K562 (cell line): Measurements from ENCODE around the gene TMEM63A. TPM values are rescaled to one million over a fixed set of nuclear protein-coding genes. Genes with fewer than 3 reads are reported as not detected.

Source experiments
- GABPB2 ChIP-seq: fragments of 250-450 bp; sonication (Bioruptor Pico); conservative IDR thresholded peaks from 2 replicates; pipeline ENCODE4 v1.5.1; 2021; ENCODE audit warnings: mild to moderate bottlenecking
- polyA plus RNA-seq, 8 experiments: library from polyadenylated mRNA; depleted of rRNA in 4 of 8; stranded (reverse) in 5 of 8; unstranded in 3 of 8; fragments of >200 nt; fragmentation: Nextera tagmentation in 2 of 8; fragmentation: Illumina TruSeq in 1 of 8; extraction: Ambion mirVana in 2 of 8; extraction: Trizol in 1 of 8; gene quantifications; 2 replicates each; pipeline versions ENCODE4 v1.2.1 to v1.2.3, GENCODE V29; 2011 to 2014; ENCODE audit warnings: inconsistent platforms in 1 of 8, missing spikeins in 1 of 8
- total RNA-seq, 7 experiments: library from RNA; depleted of rRNA in 6 of 7; stranded (reverse); fragments of >200 nt in 6 of 7; fragmentation: Illumina TruSeq in 2 of 7; extraction: Trizol in 2 of 7; gene quantifications; 2 replicates each; pipeline versions ENCODE4 v1.2.1 to v1.2.3, GENCODE V29; 2011 to 2021; ENCODE audit warnings: low replicate concordance in 1 of 7
- TF ChIP-seq, protein P1 (sequence below): fragments of 450-650 bp; IDR thresholded peaks from 2 replicates; pipeline ENCODE4 v1.6.1; 2016; ENCODE audit warnings: low read depth

TMEM63A gene
- total and polyA plus RNA-seq, 9 of the 15 experiments (the other 6 are each of a cell fraction or from before 2014, with no cell fraction given), result 2.0 to 54.6 (median 17.5) TPM

DNA sequence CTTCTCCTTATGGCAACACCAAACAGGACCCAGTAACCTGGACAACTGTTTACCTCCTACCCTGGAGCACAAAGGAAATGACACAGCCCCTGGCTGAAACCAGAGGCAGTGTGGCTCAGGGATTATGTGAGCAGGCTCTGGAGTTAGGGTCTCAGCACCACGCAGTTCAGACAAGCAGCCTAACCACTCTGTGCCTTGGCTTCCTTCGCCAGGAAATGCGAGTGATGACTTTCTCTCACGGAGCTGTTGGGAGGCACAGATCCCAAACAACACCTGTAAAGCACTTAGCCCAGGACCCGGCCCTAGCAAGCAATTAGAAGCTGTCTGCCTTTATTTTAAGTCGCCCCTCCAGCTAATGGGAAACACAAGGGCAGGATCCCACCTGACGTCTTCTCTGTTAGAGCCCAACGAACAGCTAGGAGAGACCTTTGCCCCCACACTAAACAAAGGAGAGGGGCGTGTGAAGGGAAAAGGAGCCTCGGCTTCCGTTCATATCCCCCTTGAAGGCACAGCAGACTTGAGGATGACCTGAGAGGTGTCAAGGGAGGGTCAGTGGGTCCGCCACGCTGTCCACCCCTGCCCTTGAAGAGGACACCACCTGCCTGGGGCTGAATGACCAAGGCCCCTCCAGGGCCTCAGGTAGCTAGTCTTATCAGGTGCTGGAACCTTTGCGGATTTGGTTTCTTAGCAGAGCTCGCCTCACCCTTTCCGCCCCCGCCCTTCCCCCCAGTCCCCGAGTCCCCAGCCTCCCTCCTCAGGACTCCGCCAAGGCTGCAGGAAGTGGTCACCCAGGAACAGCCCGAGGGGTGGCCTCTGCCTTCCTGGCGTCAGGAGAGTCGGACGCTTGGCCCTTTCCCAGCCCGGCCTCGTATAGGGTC lies 860 bp downstream of the TMEM63A start (continued):
- TF ChIP-seq, protein P1, sequence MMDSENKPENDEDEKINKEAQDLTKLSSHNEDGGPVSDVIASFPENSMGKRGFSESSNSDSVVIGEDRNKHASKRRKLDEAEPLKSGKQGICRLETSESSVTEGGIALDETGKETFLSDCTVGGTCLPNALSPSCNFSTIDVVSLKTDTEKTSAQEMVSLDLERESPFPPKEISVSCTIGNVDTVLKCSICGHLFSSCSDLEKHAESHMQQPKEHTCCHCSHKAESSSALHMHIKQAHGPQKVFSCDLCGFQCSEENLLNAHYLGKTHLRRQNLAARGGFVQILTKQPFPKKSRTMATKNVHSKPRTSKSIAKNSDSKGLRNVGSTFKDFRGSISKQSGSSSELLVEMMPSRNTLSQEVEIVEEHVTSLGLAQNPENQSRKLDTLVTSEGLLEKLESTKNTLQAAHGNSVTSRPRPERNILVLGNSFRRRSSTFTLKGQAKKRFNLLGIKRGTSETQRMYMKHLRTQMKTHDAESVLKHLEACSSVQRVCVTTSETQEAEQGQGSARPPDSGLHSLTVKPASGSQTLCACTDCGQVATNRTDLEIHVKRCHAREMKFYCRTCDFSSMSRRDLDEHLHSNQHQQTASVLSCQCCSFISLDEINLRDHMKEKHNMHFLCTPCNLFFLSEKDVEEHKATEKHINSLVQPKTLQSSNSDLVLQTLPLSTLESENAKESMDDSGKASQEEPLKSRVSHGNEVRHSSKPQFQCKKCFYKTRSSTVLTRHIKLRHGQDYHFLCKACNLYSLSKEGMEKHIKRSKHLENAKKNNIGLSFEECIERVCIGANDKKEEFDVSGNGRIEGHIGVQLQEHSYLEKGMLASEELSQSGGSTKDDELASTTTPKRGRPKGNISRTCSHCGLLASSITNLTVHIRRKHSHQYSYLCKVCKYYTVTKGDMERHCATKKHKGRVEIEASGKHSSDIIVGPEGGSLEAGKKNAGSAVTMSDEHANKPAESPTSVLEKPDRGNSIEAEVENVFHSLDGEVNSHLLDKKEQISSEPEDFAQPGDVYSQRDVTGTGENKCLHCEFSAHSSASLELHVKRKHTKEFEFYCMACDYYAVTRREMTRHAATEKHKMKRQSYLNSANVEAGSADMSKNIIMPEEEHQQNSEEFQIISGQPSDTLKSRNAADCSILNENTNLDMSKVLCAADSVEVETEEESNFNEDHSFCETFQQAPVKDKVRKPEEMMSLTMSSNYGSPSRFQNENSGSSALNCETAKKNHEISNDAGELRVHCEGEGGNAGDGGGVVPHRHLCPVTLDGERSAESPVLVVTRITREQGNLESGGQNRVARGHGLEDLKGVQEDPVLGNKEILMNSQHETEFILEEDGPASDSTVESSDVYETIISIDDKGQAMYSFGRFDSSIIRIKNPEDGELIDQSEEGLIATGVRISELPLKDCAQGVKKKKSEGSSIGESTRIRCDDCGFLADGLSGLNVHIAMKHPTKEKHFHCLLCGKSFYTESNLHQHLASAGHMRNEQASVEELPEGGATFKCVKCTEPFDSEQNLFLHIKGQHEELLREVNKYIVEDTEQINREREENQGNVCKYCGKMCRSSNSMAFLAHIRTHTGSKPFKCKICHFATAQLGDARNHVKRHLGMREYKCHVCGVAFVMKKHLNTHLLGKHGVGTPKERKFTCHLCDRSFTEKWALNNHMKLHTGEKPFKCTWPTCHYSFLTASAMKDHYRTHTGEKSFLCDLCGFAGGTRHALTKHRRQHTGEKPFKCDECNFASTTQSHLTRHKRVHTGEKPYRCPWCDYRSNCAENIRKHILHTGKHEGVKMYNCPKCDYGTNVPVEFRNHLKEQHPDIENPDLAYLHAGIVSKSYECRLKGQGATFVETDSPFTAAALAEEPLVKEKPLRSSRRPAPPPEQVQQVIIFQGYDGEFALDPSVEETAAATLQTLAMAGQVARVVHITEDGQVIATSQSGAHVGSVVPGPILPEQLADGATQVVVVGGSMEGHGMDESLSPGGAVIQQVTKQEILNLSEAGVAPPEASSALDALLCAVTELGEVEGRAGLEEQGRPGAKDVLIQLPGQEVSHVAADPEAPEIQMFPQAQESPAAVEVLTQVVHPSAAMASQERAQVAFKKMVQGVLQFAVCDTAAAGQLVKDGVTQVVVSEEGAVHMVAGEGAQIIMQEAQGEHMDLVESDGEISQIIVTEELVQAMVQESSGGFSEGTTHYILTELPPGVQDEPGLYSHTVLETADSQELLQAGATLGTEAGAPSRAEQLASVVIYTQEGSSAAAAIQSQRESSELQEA, result no peak
- no peak for TF ChIP-seq GABPB2 (CRISPR knock-in tag)
- TF ChIP-seq, all 486 proteins: peak for 41
